HG02840 (cell line): Measurements from ENCODE around the gene RPTOR.

Source experiments
- ATAC-seq: cut with Tn5 transposase; IDR thresholded peaks from one replicate; pipeline ENCODE4 v1.9.1; 2021; ENCODE audit warnings: mild to moderate bottlenecking, moderate library complexity, moderate number of reproducible peaks; ENCODE audit not compliant: unreplicated experiment, low FRiP score

RPTOR gene

GRCh38 chr17:80942423-80943345, 398.0 kb downstream of the RPTOR start:
- ATAC-seq = no peak

DNA sequence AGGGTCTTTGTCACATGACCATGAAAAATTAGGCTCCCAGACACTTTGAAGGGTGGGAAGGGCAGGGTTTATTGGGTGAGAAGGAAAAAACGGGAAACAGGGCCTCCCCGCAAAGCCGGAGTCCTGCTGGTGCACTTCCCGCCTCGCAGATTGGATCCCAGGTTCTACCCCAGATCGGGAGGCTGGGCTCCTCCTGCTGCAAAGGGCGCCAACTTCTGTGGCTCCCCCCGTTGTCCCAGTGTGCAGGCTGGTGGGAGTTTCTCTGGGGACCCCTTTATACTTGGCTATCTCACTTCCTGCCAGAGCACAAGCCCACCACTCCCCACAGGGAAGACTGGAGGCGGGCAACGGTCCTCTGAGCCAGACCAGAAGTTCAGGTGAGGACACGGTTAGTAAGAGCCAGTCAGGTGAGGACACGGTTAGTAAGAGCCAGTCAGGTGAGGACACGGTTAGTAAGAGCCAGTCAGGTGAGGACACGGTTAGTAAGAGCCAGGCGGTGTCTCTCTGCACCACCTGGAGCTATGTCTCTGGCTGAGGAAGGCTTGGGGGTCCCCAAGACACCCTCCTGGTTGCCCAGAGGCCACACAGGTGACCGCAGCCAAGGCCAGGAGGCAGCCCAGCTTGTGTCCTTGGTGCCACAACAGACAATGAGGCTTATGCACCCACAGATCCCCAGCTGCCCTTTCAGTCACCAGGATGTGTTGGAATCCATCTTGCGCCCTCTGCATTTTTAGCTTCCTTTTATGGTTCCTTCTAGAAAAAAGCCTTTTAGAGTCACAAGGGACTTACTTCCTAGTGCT, 398.9 kb downstream of the RPTOR start:
- no peak for ATAC-seq

DNA sequence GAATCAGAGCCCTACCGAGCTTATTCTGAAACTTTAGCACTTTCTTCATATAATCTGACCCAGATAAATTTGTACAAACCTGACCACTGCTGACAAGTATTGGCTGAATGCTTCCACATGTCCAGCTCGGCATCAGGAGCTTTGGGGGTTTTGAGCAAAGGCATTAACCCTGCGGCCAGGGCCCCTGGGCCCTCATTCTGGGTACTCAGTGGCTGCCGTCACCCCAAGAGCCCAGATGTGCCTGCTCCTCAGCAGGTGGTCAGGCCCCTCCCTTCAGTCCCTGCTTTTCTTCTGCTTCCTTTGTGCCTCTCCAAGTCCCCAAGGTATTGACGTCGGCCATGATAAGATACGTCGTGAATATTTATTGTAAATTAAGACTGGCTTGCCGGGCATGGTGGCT, 399.7 kb downstream of the RPTOR start:
- no peak for ATAC-seq

- no peak for ATAC-seq
Measured at GRCh38 chr17:80945736-80946135, 401.1 kb downstream of the RPTOR start.

DNA sequence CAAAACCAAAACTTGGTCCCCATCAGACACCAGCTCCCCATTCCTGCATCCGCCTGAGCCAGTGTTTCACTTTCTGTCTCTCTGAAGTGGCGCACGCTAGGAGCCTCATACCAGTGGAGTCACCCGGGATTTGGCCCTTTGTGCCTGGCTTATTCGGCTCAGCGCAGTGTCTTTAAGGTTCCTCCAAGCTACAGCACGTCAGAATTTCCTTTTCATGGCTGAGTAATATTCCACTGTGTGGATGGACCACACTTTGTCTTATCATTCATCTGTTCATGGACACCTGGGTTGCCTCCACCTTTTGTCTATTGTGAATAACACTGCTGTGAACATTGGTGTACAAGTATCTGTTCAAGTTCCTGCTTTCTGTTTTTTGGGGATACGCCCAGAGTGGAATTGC, 401.8 kb downstream of the RPTOR start:
- ATAC-seq = no peak

GRCh38 chr17:80947200-80947940, 402.7 kb downstream of the RPTOR start:
- no peak for ATAC-seq

DNA sequence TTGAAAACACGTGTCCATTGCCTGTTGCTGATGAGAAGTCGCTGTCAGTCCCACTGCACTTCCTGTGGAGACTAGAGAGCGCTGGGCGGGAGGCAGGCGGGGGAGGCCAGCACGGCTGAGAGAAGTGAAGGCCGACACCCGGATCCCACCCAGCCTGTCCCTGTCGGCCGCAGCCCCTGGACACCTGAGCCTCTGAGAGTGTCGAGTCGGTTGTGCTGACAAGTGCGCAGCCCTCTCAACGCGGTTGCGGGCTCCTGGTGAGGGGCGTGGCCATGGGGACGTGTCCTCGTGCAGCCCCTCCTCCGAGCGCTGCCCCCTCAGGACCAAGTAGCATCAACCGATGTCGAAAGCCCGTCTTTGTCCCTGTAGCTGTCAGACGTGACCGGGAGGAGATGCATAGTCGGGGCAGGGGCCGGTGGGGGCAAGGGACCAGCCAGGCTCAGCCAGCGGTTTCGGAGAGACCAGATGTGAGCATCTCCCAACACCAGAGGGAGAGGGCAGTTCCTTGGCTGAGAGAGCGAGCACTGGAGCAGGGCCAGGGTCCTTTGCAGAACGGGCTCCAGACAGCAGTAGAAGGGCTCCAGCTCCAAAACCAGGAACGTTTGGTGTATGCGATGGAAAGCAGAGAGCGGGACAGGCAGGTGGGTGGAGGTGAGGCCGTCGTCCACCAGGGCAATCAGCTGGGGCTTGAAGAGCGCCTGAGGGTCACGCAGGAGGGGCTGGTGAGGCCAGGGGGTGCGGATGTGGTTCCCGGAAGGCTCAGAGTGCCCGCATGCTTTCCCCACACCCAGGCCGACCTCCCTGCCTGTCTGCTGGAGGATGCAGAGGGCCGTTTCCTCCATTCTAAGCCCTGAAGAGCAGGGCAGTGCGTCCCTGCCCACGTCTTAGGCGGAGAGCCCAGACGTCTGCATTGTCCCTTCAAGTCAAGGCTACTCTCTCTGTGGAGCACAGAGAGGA, 403.7 kb downstream of the RPTOR start:
- ATAC-seq = no peak

DNA sequence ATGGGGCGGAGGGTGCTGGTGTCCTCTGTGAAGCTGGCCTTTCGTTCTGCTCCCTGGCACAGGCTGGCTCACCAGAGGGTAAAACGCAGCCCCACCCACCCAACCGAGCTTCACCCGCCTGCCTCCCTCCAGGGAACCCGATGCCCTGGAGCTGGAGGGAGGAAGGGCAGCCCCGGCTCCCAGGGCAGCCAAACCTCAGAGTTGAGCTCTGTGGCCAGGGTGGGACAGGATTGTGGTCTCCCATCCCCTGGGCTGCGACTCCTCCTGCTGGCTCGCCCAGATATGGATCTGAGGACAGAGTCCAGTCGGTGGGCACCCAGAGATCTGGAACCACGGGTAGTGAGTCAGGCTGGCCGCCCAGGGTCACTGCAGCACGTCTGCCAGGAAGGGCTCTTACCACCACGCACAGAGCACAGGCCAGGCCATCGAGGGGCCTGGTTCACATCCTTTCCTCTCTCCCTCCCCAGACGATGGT, 404.4 kb downstream of the RPTOR start:
- no peak for ATAC-seq

DNA sequence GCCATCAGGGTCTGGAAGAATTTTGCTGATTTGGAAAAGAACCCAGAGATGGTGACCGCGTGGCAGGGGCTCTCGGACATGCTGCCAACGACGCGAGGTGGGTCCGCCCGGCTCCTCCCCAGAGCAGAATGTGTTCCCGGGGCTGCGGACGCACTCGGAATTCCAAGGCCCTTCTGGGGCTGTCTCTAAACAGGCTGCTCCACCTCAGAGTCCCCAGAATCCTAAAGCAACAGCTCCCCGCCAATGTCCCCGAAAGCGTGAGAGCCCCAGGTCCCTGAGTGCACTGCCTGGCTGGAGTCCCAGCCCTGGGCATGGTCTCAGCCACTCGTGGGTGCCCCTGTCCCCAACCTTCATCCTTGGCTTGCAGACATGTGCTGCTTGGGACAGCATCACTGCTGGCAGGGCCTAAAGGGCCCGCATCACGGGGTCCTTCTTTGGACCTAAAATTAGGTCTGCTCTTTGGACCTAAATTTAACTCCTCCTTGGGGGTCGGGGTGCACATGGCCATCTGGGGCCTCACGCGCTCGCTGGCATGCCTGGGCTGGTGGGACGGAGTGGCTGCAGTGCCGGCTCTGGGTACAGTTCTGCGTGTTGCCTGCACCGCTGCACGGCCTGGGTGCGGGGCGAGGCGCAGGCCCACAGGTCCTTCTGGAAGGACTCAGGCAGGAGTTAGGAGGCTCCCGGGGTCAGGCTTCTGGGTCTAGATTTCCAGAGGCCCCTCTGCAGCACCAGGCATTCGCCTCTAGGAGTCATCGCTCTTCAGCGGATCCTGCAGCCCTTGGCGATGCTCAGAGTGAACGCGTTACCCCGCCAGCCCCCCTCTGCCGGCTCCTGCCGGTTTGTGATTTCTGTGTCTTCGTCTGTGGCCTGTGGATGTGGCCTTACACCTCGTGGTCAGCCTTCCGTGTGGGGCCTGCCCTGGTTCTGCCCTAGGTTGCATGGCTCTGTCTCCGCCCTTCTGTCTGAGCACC, 405.1 kb downstream of the RPTOR start:
- ATAC-seq = no peak

DNA sequence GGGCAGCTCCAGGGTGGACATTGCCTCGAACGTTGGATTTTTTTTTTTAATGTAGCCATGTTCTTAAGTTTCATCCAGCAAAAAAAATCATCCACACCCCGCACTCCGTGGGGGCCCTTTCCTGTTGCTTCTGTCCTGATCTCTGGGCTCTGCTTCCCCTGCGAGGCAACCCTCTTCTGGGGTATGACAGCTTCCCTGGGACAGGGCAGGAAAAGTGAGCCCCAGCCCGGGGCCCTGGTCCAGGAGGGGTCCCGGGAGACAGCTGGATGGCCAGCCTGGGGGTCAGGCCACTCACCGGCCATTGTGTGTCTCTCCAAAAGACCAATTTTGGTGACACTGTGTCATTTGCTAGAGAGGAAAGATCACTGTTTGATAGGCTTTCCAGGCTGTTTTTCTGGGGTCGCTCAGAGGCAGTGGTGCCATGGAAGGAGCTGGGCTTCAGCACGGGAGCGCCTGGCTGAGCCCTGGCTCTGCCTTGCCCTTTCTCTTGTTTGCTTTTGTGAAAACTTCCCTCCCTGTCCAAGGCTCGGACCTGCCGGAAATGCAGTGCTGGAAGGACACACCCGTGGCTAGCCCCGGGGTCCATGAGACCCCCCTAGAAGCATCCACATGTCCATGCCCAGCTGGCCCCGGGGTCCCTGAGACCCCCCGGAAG, 406.0 kb downstream of the RPTOR start:
- no peak for ATAC-seq

GRCh38 chr17:80951121-80952090, 406.8 kb downstream of the RPTOR start:
- no peak for ATAC-seq

GRCh38 chr17:80952291-80952690, 407.7 kb downstream of the RPTOR start:
- ATAC-seq = no peak

DNA sequence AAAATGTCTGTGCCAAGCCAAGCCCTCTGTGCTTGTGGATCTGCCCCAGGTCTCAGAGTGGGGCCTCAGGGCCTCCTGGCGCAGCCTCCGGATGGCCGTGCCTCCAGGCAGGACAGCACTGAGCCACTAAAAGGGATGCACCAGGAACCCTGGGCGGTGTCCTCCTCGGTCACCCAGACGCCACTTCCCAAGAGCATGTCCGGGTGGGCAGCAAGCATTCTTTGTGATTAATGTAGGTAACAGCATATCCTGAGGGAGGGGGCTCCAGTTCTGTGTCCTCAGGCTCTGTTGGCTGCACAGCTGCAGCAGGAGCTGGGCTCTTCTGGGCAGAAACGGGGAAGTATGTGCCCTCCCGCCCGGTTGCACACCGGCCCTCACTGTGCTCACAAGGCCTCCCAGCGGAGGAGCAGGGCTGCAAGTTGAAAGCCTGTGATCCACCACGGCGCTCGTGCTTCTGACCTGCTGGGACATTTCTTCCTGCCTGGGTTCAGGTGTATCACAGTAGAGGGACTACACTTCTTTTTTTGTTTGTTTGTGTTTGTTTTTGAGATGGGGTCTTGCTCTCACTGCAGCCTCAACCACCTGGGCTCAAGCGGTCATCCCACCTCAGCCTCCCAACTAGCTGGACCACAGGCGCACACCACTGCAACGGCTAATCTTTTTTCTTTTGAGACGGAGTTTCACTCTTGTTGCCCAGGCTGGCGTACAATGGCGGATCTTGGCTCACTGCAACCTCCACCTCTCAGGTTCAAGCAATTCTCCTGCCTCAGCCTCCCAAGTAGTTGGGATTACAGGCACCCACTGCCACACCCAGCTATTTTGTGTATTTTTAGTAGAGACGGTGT, 409.1 kb downstream of the RPTOR start:
- no peak for ATAC-seq

DNA sequence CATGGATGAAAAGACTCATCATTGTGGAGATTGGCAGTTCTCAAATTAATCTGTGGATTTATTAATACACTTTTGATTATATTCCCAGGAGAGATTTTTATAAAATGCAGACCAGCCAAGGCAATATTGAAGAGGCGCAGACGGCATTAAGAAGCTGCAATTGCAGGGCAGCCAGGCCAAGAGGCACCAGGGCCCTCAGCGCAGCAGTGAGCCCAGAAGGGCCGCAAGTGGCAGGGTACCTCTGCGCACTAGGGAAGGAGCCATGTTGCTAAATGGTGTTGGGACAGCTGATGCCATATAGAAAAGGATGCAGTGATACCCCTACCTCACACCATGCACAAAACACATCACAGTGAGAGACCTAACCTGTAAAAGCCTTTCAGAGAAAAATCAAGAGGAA, 410.4 kb downstream of the RPTOR start:
- ATAC-seq = no peak

DNA sequence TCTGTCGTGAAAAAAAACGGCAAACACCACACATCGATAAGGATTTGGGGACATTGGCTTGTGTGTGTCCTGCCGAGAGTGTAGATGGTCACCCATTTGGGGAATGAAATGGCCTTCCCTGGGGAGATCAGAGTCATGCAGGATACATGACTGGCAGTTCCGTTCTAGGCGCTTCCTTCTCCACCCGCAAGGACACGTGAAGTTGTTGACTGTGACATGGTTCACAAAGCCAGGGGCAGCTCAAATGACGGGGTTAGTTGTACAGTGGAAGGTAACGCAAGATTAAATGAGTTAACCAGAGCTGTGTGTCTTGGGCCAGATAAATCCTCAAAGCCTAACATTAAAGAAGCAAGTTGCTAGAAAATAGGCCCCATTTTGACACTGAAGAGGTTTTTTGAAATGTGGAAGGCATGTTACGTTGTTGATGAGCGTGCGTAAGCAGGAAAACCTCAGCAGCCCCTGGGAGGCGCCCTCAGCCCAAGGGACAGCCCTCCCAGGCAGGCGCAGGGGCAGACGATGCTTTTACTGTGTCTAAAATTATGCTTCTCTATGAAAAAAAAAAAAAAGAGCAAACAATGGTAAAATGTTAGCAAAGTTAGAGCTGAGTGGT, 411.1 kb downstream of the RPTOR start:
- ATAC-seq = no peak
